ENCODE data around the gene PPFIA2.

PPFIA2 gene

GRCh38 chr12:81546811-81547210 lies 212.3 kb downstream of the PPFIA2 start:
- no peak for DNase-seq (ENCODE audit: low spot score)

- no peak for DNase-seq (ENCODE audit: low spot score)
These were observed 215.5 kb downstream of the PPFIA2 start for GRCh38 chr12:81543621-81544139.

GRCh38 chr12:81542065-81543010 lies 216.8 kb downstream of the PPFIA2 start:
- DNase-seq (ENCODE audit: low spot score) = no peak

- no peak for DNase-seq (ENCODE audit: low spot score)
These were observed 218.0 kb downstream of the PPFIA2 start for GRCh38 chr12:81541121-81541520.

- no peak for DNase-seq (ENCODE audit: low spot score)
These were observed 219.9 kb downstream of the PPFIA2 start for GRCh38 chr12:81539279-81539678.

- no peak for DNase-seq (ENCODE audit: low spot score)
These were observed 226.1 kb downstream of the PPFIA2 start for GRCh38 chr12:81533054-81533453.

- DNase-seq (ENCODE audit: low spot score) = no peak
These were observed 228.8 kb downstream of the PPFIA2 start for GRCh38 chr12:81530352-81530751.

- DNase-seq (ENCODE audit: low spot score) = no peak
These were observed 238.8 kb downstream of the PPFIA2 start for GRCh38 chr12:81520064-81520945.

GRCh38 chr12:81518638-81519037 lies 240.5 kb downstream of the PPFIA2 start:
- DNase-seq (ENCODE audit: low spot score) = no peak

- no peak for DNase-seq (ENCODE audit: low spot score)
These were observed 241.9 kb downstream of the PPFIA2 start for GRCh38 chr12:81517296-81517695.

- peak; percentile 81 for DNase-seq (ENCODE audit: low spot score)
These were observed 256.0 kb downstream of the PPFIA2 start for GRCh38 chr12:81502912-81503695.

GRCh38 chr12:81500788-81501187 lies 258.4 kb downstream of the PPFIA2 start:
- no peak for DNase-seq (ENCODE audit: low spot score)

- DNase-seq (ENCODE audit: low spot score) = no peak
These were observed 259.3 kb downstream of the PPFIA2 start for GRCh38 chr12:81499809-81500208.

- no peak for DNase-seq (ENCODE audit: low spot score)
These were observed 266.9 kb downstream of the PPFIA2 start for GRCh38 chr12:81492131-81492720.

- DNase-seq (ENCODE audit: low spot score) = no peak
These were observed 286.2 kb downstream of the PPFIA2 start for GRCh38 chr12:81472934-81473333.

GRCh38 chr12:81470923-81471322 lies 288.2 kb downstream of the PPFIA2 start:
- no peak for DNase-seq (ENCODE audit: low spot score)

GRCh38 chr12:81468206-81468605 lies 290.9 kb downstream of the PPFIA2 start:
- DNase-seq (ENCODE audit: low spot score) = no peak

GRCh38 chr12:81465876-81466275 lies 293.3 kb downstream of the PPFIA2 start:
- DNase-seq (ENCODE audit: low spot score) = no peak

GRCh38 chr12:81465191-81465590 lies 294.0 kb downstream of the PPFIA2 start:
- no peak for DNase-seq (ENCODE audit: low spot score)

- DNase-seq (ENCODE audit: low spot score) = no peak
These were observed 298.0 kb downstream of the PPFIA2 start for GRCh38 chr12:81461163-81461562.

Data from SW480 (cell line).